WTC11 (cell line): ENCODE results near the gene TMEM263. TPM values are rescaled to one million over a fixed set of nuclear protein-coding genes. Genes with fewer than 3 reads are reported as not detected.
"Not testable (repeated sequence)": the region's sequence is repeated elsewhere in the genome, so short reads cannot be mapped to it uniquely, and the experiment has no call there.

Source experiments
- ATAC-seq: fragments of 200-7000 bp; cut with Tn5 transposase; 2 replicates; pipeline ENCODE4 v1.10.0; 2021; ENCODE audit warnings: mild to moderate bottlenecking, moderate library complexity
- CTCF ChIA-PET: fragments of 300-600 bp; sonication (Branson Sonifier 250); formaldehyde crosslinking; loops from one replicate; lab custom pipeline; 2021; ENCODE audit warnings: antibody characterized with exemption; lab: Charles Lee
- POLR2A ChIA-PET: fragments of 350-600 bp; sonication (Branson Sonifier 250); formaldehyde crosslinking; loops from one replicate; lab custom pipeline; 2021; ENCODE audit warnings: antibody characterized with exemption; lab: Charles Lee
- DNase-seq: peaks from one replicate; pipeline ENCODE4 v3.0.0; 2021; ENCODE audit warnings: low spot score
- H3K27ac Mint-ChIP-seq: 2 replicates; pipeline ENCODE4 v1.8.0; 2021; ENCODE audit warnings: mixed read lengths
- H3K27me3 Mint-ChIP-seq: 2 replicates; pipeline ENCODE4 v1.8.0; 2021; ENCODE audit warnings: low read depth, mild to moderate bottlenecking, moderate library complexity, mixed read lengths
- H3K36me3 Mint-ChIP-seq: 2 replicates; pipeline ENCODE4 v1.8.0; 2021; ENCODE audit warnings: mixed read lengths
- H3K4me1 Mint-ChIP-seq: 2 replicates; pipeline ENCODE4 v1.8.0; 2022; ENCODE audit warnings: mixed read lengths
- H3K4me3 Mint-ChIP-seq: 2 replicates; pipeline ENCODE4 v1.8.0; 2021; ENCODE audit warnings: mild to moderate bottlenecking, moderate library complexity, mixed read lengths
- H3K9me3 Mint-ChIP-seq: 2 replicates; pipeline ENCODE4 v1.8.0; 2021; ENCODE audit warnings: mixed read lengths
- AR ChIP-seq: fragments of 250-450 bp; sonication (Bioruptor Pico); IDR thresholded peaks from 2 replicates; pipeline ENCODE4 v1.9.0; 2021; ENCODE audit warnings: mild to moderate bottlenecking
- CREB1 ChIP-seq: sonication (generic); formaldehyde crosslinking; IDR thresholded peaks from 2 replicates; pipeline ENCODE4 v1.8.0; 2023; ENCODE audit warnings: mild to moderate bottlenecking, missing genetic modification reagents
- E2F1 ChIP-seq: sonication (generic); formaldehyde crosslinking; IDR thresholded peaks from 2 replicates; pipeline ENCODE4 v1.8.0; 2022; ENCODE audit warnings: mild to moderate bottlenecking, missing genetic modification reagents
- ETV6 ChIP-seq: sonication (generic); formaldehyde crosslinking; IDR thresholded peaks from 2 replicates; pipeline ENCODE4 v1.8.1; 2022; ENCODE audit warnings: mild to moderate bottlenecking, missing genetic modification reagents
- FOXJ3 ChIP-seq: sonication (generic); formaldehyde crosslinking; IDR thresholded peaks from 2 replicates; pipeline ENCODE4 v1.9.0; 2021; ENCODE audit warnings: missing genetic modification reagents, mild to moderate bottlenecking, borderline replicate concordance
- FOXP4 ChIP-seq: sonication (generic); formaldehyde crosslinking; IDR thresholded peaks from 2 replicates; pipeline ENCODE4 v1.8.0; 2022; ENCODE audit warnings: mild to moderate bottlenecking, missing genetic modification reagents
- IRF2 ChIP-seq: sonication (generic); formaldehyde crosslinking; IDR thresholded peaks from 2 replicates; pipeline ENCODE4 v1.8.0; 2022; ENCODE audit warnings: low read depth, missing genetic modification reagents, borderline replicate concordance
- JUN ChIP-seq: sonication (generic); formaldehyde crosslinking; IDR thresholded peaks from 2 replicates; pipeline ENCODE4 v1.8.0; 2023; ENCODE audit warnings: mild to moderate bottlenecking, missing genetic modification reagents
- MLX ChIP-seq: sonication (generic); formaldehyde crosslinking; IDR thresholded peaks from 2 replicates; pipeline ENCODE4 v1.8.1; 2023; ENCODE audit warnings: mild to moderate bottlenecking, missing genetic modification reagents, moderate library complexity
- NFATC4 ChIP-seq: fragments of 250-450 bp; sonication (Bioruptor Pico); IDR thresholded peaks from 2 replicates; pipeline ENCODE4 v1.9.0; 2021; ENCODE audit warnings: mild to moderate bottlenecking
- NR1H2 ChIP-seq: sonication (generic); formaldehyde crosslinking; IDR thresholded peaks from 2 replicates; pipeline ENCODE4 v1.9.0; 2021; ENCODE audit warnings: mild to moderate bottlenecking, moderate library complexity, missing genetic modification reagents
- SMAD4 ChIP-seq: sonication (generic); formaldehyde crosslinking; IDR thresholded peaks from 2 replicates; pipeline ENCODE4 v1.8.0; 2022; ENCODE audit warnings: mild to moderate bottlenecking, missing genetic modification reagents
- ZNF138 ChIP-seq: sonication (generic); formaldehyde crosslinking; conservative IDR thresholded peaks from 2 replicates; pipeline ENCODE4 v1.8.1; 2022; ENCODE audit warnings: mild to moderate bottlenecking, moderate library complexity, missing genetic modification reagents
- ZNF423 ChIP-seq: fragments of 250-450 bp; sonication (Bioruptor Pico); IDR thresholded peaks from 2 replicates; pipeline ENCODE4 v2.1.2; 2022; ENCODE audit warnings: mild to moderate bottlenecking, moderate library complexity
- ZSCAN18 ChIP-seq: fragments of 250-450 bp; sonication (Bioruptor Pico); IDR thresholded peaks from 2 replicates; pipeline ENCODE4 v2.1.2; 2022; ENCODE audit warnings: mild to moderate bottlenecking, moderate library complexity
- total RNA-seq: library from RNA; stranded (reverse); gene quantifications from 3 replicates; pipeline ENCODE4 v1.2.3, GENCODE V29; 2021

TMEM263 gene
- total RNA-seq, 1 experiment from 2014 or later, result 18.0 TPM

DNA sequence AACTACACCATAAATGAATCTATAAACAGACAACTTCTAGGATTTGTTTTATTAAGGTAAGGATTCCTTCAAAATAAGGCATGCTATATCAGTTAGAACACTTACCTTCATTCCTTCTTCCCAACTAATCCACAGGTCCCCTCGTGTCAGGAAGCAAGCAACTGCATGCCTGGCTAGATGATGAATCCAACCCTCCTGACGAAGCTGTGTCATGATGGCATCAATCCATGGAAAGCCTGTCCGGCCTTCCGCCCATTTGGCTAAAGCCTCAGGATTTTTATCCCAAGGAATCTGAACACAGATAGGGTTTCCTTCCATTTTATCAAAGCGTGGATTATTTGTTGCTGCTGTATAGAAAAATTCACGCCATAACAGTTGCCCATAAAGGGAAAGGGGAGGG lies 43.7 kb downstream of the TMEM263 start:
- TF ChIP-seq JUN (CRISPR knock-in tag) (no peak), SMAD4 (CRISPR knock-in tag) (no peak), NR1H2 (CRISPR knock-in tag) (no peak), AR (CRISPR knock-in tag) (no peak), E2F1 (no peak), ZNF138 (no peak)
- Mint-ChIP-seq H3K27me3 (no peaks in the 10 kb centered on the region), H3K9me3 (peaks cover 12% of the 10 kb centered on the region), H3K4me3 (no peak overlapping the region), H3K27ac (no peak overlapping the region), H3K36me3 (peaks cover 34% of the 10 kb centered on the region), H3K4me1 (no peaks in the 10 kb centered on the region)
- DNase-seq, result no peak
- no peak for ATAC-seq
- ChIA-PET POLR2A (no interaction called here), CTCF (no interaction called here)

DNA sequence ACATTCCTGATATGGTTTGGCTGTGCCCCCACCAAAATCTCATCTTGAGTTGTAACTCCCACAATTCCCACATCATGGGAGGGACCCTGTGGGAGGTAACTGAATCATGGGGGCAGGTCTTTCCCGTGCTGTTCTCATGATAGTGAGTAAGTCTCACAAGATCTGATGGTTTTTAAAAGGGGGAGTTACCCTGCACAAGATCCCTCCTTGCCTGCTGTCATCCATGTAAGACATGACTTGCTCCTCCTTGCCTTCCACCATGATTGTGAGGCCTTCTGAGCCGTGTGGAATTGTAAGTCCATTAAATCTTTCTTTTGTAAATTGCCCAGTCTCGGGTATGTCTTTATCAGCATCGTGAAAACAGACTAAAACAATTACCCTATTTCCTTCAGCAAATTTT lies 47.0 kb downstream of the TMEM263 start:
- ATAC-seq, POLR2A ChIA-PET, H3K27me3 Mint-ChIP-seq, H3K4me1 Mint-ChIP-seq, H3K4me3 Mint-ChIP-seq, H3K9me3 Mint-ChIP-seq, CTCF ChIA-PET, H3K27ac Mint-ChIP-seq, DNase-seq: not testable (repeated sequence)
- H3K36me3 Mint-ChIP-seq, result peaks cover 19% of the 10 kb centered on the region

DNA sequence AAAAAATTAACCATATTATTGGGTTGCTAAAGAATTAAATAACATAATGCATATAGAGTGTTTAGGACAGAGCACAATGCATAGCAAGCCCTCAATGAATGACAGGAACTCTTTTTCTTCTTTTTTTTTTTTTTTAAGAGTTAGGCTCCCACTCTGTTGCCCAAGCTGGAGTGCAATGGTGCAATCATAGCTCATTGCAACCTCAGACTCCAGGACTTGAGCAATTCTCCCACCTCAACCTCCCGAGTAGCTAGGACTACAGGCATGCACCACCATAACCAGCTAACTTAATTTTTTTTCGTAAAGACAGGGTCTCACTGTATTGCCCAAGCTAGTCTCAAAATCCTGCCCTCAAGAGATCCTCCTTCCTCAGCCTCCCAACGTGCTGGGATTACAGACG lies 51.7 kb downstream of the TMEM263 start:
- Mint-ChIP-seq H3K9me3 (peaks cover 9% of the 10 kb centered on the region; the same call in 1 of the 2 replicates), H3K27ac (no peak overlapping the region), H3K27me3 (no peaks in the 10 kb centered on the region), H3K4me3 (no peak overlapping the region), H3K36me3 (peaks cover 4% of the 10 kb centered on the region), H3K4me1 (no peaks in the 10 kb centered on the region)
- ATAC-seq, result no peak
- POLR2A ChIA-PET, result no interaction called here
- TF ChIP-seq FOXJ3 (CRISPR knock-in tag) (no peak), ZNF423 (CRISPR knock-in tag) (no peak), ETV6 (no peak), ZSCAN18 (CRISPR knock-in tag) (no peak)
- DNase-seq, result no peak
- CTCF ChIA-PET, result interaction anchor here (0.9 kb wide), 1 partner anchor 9 kb away, joined by 3 read pairs; no protein-coding TSS in a partner anchor

DNA sequence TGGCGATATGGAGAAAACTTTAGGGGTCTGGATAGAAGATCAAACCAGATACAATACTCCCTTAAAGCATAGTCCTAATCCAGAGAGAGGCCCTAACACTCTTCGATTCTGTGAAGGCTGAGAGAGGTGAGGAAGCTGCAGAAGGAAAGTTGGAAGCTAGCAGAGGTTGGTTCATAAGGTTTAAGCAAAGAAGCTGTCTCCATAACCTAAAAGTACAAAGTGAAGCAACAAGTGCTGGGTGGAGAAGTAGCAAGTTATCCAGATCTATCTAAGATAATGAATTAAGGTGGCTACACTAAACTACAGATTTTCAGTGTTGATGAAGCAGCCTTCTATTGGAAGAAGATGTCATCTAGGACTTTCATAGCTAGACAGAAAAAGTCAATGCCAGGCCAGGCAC lies 55.8 kb downstream of the TMEM263 start:
- DNase-seq, result no peak
- no peak overlapping the region for H3K27ac Mint-ChIP-seq
- H3K27me3 Mint-ChIP-seq, result no peaks in the 10 kb centered on the region
- no peaks in the 10 kb centered on the region for H3K4me1 Mint-ChIP-seq
- no peak overlapping the region for H3K4me3 Mint-ChIP-seq
- no peak for ATAC-seq
- H3K9me3 Mint-ChIP-seq, result 0 out of 2 replicates have a peak, but pooled peaks cover 4% of the 10 kb centered on the region
- ChIA-PET CTCF (no interaction called here), POLR2A (no interaction called here)
- H3K36me3 Mint-ChIP-seq, result no peaks in the 10 kb centered on the region
- TF ChIP-seq CREB1 (CRISPR knock-in tag) (no peak), NFATC4 (no peak), IRF2 (no peak), MLX (CRISPR knock-in tag) (no peak), FOXP4 (CRISPR knock-in tag) (no peak)
